Ascending aorta (tissue), 2 donors: ENCODE data around the gene C9orf85. TPM values are rescaled to one million over a fixed set of nuclear protein-coding genes. Genes with fewer than 3 reads are reported as not detected.

Source experiments
- DNase-seq, 2 donors: peaks; one replicate each; pipeline ENCODE4 v3.0.0-alpha.2; 2019; ENCODE audit warnings: low spot score in 2 of 2
- H3K27ac ChIP-seq, 2 donors: fragments of 200-600 bp; sonication (generic); one replicate each; pipeline ENCODE4 v1.5.1; 2016 to 2017; ENCODE audit warnings: mild to moderate bottlenecking in 1 of 2
- H3K27me3 ChIP-seq: fragments of 200-600 bp; sonication (generic); one replicate; pipeline ENCODE4 v1.5.1; 2017
- H3K36me3 ChIP-seq, 2 donors: fragments of 200-600 bp; sonication (generic); one replicate each; pipeline ENCODE4 v1.5.1; 2016
- H3K4me1 ChIP-seq, 2 donors: fragments of 200-600 bp; sonication (generic); one replicate each; pipeline ENCODE4 v1.5.1; 2016 to 2017; ENCODE audit warnings: mild to moderate bottlenecking in 1 of 2
- H3K4me3 ChIP-seq, 2 donors: fragments of 200-600 bp; sonication (generic); one replicate each; pipeline ENCODE4 v1.5.1; 2016 to 2017; ENCODE audit warnings: mild to moderate bottlenecking in 1 of 2
- H3K9me3 ChIP-seq, 2 donors: fragments of 200-600 bp; sonication (generic); one replicate each; pipeline ENCODE4 v1.5.1; 2016
- intact Hi-C: fragments of 100-400 bp; cut with DNase I; formaldehyde crosslinking; loops from one replicate; pipeline ENCODE4 v1.15.1; 2023
- total RNA-seq: library from RNA; depleted of rRNA; stranded (reverse); fragments of >200 nt; gene quantifications from one replicate; pipeline ENCODE4 v1.1.0, GENCODE V29; 2016
- TF ChIP-seq, protein P1 (sequence below), 3 experiments: fragments of 200-600 bp in 2 of 3; fragments of 450-650 bp in 1 of 3; sonication (generic) in 2 of 3; IDR thresholded peaks; one replicate each; pipeline ENCODE4 v1.5.1; 2016 to 2019; ENCODE audit warnings: antibody characterized with exemption in 3 of 3, mild to moderate bottlenecking in 1 of 3, moderate library complexity in 1 of 3

The C9orf85 gene
- total RNA-seq, 1 donor from 2014 or later: 2.6 TPM

- H3K9me3 ChIP-seq: peaks cover 0 to 10% of the 10 kb centered on the region in 2 donors
- H3K36me3 ChIP-seq: peaks cover 3 to 8% of the 10 kb centered on the region in 2 donors
- no peak for DNase-seq
- no peaks in the 10 kb centered on the region for H3K4me1 ChIP-seq
- intact Hi-C loops: no loop called here
- H3K4me3 ChIP-seq: no peak overlapping the region
- H3K27ac ChIP-seq: no peak overlapping the region
- H3K27me3 ChIP-seq: no peaks in the 10 kb centered on the region
- TF ChIP-seq, protein P1, sequence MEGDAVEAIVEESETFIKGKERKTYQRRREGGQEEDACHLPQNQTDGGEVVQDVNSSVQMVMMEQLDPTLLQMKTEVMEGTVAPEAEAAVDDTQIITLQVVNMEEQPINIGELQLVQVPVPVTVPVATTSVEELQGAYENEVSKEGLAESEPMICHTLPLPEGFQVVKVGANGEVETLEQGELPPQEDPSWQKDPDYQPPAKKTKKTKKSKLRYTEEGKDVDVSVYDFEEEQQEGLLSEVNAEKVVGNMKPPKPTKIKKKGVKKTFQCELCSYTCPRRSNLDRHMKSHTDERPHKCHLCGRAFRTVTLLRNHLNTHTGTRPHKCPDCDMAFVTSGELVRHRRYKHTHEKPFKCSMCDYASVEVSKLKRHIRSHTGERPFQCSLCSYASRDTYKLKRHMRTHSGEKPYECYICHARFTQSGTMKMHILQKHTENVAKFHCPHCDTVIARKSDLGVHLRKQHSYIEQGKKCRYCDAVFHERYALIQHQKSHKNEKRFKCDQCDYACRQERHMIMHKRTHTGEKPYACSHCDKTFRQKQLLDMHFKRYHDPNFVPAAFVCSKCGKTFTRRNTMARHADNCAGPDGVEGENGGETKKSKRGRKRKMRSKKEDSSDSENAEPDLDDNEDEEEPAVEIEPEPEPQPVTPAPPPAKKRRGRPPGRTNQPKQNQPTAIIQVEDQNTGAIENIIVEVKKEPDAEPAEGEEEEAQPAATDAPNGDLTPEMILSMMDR (IDR thresholded peaks at IDR 0.05): no peak
These were observed 54.0 kb downstream of the C9orf85 start for GRCh38 chr9:71965403-71965802.

DNA sequence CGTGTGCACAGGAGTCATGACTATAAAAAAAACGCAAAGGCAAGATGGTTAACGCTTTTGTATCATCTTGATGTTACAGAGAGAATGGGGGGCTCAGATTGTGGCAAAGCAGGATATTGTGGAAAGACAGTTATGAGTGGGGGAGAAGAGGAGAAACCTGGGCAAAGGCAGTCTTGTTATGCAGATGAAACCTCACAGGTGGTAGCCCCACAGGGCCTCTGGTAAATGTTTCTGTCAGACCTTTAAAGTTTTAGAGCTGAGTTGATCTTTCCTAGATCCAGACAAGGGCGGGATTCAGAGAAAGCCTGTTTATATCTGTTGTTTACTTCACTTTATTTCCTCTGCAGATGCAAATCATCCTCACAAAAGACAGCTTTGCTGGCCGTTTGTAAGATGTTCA is 55.2 kb downstream of the C9orf85 start:
- H3K27ac ChIP-seq: no peak overlapping the region
- intact Hi-C loops: no loop called here
- no peak for DNase-seq
- peaks cover 0 to 10% of the 10 kb centered on the region in 2 donors for H3K9me3 ChIP-seq
- TF ChIP-seq, protein P1 (IDR thresholded peaks at IDR 0.05): no peak
- H3K27me3 ChIP-seq: no peaks in the 10 kb centered on the region
- H3K36me3 ChIP-seq: peaks cover 3 to 8% of the 10 kb centered on the region in 2 donors
- H3K4me1 ChIP-seq: no peaks in the 10 kb centered on the region
- no peak overlapping the region for H3K4me3 ChIP-seq

- Histone ChIP-seq H3K4me1 (no peaks in the 10 kb centered on the region), H3K9me3 (peaks cover 0 to 10% of the 10 kb centered on the region in 2 donors), H3K27me3 (no peaks in the 10 kb centered on the region), H3K27ac (no peak overlapping the region), H3K4me3 (no peak overlapping the region), H3K36me3 (peaks cover 7 to 16% of the 10 kb centered on the region in 2 donors)
- intact Hi-C loops: no loop called here
- no peak for DNase-seq
- TF ChIP-seq, protein P1 (IDR thresholded peaks at IDR 0.05): no peak
These were observed 57.2 kb downstream of the C9orf85 start for GRCh38 chr9:71968541-71969090.

DNA sequence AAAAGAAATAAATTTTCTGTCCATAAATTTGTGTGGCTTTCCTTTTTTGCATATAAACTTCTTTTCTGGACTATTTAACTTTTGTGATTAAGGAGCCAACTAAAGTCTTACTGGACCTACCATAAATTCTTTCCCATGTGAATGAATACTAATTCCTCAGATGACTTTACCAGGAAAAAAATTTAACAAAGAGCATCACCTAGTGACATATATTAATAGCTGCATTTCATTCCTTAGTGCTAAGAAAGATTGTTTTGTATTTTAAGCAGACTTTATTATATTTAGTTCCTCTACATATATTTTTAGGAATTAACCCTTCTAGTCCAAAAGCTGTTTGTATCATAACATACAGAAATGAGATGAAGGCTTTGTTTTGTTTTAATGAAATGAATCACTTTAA is 64.4 kb downstream of the C9orf85 start:
- Histone ChIP-seq H3K4me1 (no peaks in the 10 kb centered on the region), H3K4me3 (no peak overlapping the region), H3K27me3 (no peaks in the 10 kb centered on the region), H3K36me3 (peaks cover 4 to 8% of the 10 kb centered on the region in 2 donors), H3K9me3 (no peaks in the 10 kb centered on the region), H3K27ac (no peak overlapping the region)
- TF ChIP-seq, protein P1 (IDR thresholded peaks at IDR 0.05): peak; percentile 27 to 47 (median 28)
- intact Hi-C loops: loop anchor here (1.0 kb wide), 1 partner anchor 169 kb away; no protein-coding TSS in a partner anchor
- no peak for DNase-seq

DNA sequence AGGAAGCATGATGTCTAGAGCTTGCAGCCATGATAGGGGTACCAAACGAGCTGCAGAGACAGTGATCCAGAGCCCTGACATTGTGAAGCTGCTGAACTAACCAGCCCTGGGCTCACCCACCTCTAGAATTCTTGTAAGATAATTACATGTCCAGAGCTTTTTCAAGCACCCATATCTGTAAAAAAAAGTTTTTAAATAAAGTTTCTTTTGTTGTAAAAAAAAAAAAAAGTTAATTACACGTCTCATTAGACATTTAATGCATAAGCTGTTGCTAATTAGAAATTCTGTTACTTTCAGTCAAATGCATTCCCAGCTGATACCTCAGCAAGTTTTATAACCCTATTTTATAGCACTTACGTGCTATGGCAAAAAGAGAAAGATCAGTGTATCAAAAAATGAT is 65.6 kb downstream of the C9orf85 start:
- TF ChIP-seq, protein P1 (IDR thresholded peaks at IDR 0.05): no peak
- DNase-seq: no peak
- H3K27me3 ChIP-seq: no peaks in the 10 kb centered on the region
- no peak overlapping the region for H3K27ac ChIP-seq
- peaks cover 4 to 8% of the 10 kb centered on the region in 2 donors for H3K36me3 ChIP-seq
- H3K4me3 ChIP-seq: no peak overlapping the region
- no peaks in the 10 kb centered on the region for H3K9me3 ChIP-seq
- no peaks in the 10 kb centered on the region for H3K4me1 ChIP-seq
- intact Hi-C loops: no loop called here
